Testis (tissue), 2 donors: Measurements from ENCODE around the gene ARL4A.

Source experiments
- POLR2A ChIP-seq: fragments of 450-650 bp; IDR thresholded peaks from one replicate; pipeline ENCODE4 v1.6.1; 2017; ENCODE audit warnings: antibody characterized with exemption, mild to moderate bottlenecking, moderate library complexity
- TF ChIP-seq, protein P1 (sequence below), 3 experiments: fragments of 450-650 bp in 2 of 3; fragments of 200-600 bp in 1 of 3; sonication (generic) in 1 of 3; IDR thresholded peaks; one replicate each; pipeline ENCODE4 v1.5.1; 2016 to 2019; ENCODE audit warnings: antibody characterized with exemption in 3 of 3, mild to moderate bottlenecking in 2 of 3, moderate library complexity in 1 of 3

DNA sequence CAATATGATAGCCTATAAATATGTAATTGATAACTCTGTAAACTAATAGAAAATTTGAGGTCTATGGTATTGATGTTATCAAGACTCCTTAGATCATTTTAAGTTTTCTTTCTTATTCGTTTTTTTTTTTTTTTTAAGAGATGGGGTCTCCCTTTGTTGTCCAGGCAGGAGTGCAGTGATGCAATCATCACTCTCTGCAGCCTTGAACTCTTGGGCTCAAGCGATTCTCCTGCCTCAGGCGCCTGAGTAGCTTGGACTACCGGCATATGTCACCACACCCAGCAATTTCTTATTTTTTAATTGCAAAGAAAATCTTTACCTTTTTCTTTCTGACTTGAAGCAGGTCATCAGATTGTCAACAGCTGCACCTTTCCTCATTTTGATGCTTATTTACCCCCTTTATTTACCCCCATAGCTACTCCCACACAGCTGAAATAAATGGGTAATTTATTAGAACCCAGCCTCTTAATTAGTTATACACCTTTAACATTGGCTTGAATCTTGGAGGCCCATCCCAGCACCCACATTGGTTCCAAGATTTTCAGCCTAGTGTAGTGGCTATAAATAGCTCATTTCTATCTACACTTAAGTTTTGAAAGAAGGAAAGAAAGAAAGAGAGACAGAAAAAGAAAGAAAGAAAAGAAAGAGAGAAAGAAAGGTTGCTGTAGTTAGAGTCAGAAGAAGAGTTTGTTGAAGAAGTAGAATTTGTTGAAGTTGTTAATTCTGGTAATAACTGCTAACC, 38.3 kb downstream of the ARL4A start:
- TF ChIP-seq, protein P1, sequence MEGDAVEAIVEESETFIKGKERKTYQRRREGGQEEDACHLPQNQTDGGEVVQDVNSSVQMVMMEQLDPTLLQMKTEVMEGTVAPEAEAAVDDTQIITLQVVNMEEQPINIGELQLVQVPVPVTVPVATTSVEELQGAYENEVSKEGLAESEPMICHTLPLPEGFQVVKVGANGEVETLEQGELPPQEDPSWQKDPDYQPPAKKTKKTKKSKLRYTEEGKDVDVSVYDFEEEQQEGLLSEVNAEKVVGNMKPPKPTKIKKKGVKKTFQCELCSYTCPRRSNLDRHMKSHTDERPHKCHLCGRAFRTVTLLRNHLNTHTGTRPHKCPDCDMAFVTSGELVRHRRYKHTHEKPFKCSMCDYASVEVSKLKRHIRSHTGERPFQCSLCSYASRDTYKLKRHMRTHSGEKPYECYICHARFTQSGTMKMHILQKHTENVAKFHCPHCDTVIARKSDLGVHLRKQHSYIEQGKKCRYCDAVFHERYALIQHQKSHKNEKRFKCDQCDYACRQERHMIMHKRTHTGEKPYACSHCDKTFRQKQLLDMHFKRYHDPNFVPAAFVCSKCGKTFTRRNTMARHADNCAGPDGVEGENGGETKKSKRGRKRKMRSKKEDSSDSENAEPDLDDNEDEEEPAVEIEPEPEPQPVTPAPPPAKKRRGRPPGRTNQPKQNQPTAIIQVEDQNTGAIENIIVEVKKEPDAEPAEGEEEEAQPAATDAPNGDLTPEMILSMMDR (IDR thresholded peaks at IDR 0.05) = no peak
- TF ChIP-seq POLR2A = no peak
